Thyroid gland (tissue), 4 donors: ENCODE measurements around the gene FZD2.

Source experiments
- POLR2A ChIP-seq, 2 donors: fragments of 450-650 bp; IDR thresholded peaks; one replicate each; pipeline ENCODE4 v1.6.1; 2017; ENCODE audit warnings: antibody characterized with exemption in 2 of 2, mild to moderate bottlenecking in 2 of 2, moderate library complexity in 1 of 2
- TF ChIP-seq, protein P1 (sequence below), 6 experiments: fragments of 200-600 bp in 3 of 6; fragments of 450-650 bp in 3 of 6; sonication (generic) in 3 of 6; IDR thresholded peaks; one replicate each; pipeline ENCODE4 v1.5.1; 2016 to 2019; ENCODE audit warnings: antibody characterized with exemption in 6 of 6, mild to moderate bottlenecking in 2 of 6, inconsistent platforms in 1 of 6, moderate library complexity in 1 of 6

- TF ChIP-seq, protein P1, sequence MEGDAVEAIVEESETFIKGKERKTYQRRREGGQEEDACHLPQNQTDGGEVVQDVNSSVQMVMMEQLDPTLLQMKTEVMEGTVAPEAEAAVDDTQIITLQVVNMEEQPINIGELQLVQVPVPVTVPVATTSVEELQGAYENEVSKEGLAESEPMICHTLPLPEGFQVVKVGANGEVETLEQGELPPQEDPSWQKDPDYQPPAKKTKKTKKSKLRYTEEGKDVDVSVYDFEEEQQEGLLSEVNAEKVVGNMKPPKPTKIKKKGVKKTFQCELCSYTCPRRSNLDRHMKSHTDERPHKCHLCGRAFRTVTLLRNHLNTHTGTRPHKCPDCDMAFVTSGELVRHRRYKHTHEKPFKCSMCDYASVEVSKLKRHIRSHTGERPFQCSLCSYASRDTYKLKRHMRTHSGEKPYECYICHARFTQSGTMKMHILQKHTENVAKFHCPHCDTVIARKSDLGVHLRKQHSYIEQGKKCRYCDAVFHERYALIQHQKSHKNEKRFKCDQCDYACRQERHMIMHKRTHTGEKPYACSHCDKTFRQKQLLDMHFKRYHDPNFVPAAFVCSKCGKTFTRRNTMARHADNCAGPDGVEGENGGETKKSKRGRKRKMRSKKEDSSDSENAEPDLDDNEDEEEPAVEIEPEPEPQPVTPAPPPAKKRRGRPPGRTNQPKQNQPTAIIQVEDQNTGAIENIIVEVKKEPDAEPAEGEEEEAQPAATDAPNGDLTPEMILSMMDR (IDR thresholded peaks at IDR 0.05): no peak
- TF ChIP-seq POLR2A (IDR thresholded peaks at IDR 0.05): no peak
Measured at GRCh38 chr17:44541884-44542581, 15.3 kb upstream of the FZD2 start.
